Measurements from ENCODE around the gene SSBP2. TPM values are rescaled to one million over a fixed set of nuclear protein-coding genes. Genes with fewer than 3 reads are reported as not detected.

The SSBP2 gene
- 12.3 and 13.8 TPM in 2 replicates for total RNA-seq (2014; rRNA removed; shearing (Covaris generic); ENCODE audit: low replicate concordance)

DNA sequence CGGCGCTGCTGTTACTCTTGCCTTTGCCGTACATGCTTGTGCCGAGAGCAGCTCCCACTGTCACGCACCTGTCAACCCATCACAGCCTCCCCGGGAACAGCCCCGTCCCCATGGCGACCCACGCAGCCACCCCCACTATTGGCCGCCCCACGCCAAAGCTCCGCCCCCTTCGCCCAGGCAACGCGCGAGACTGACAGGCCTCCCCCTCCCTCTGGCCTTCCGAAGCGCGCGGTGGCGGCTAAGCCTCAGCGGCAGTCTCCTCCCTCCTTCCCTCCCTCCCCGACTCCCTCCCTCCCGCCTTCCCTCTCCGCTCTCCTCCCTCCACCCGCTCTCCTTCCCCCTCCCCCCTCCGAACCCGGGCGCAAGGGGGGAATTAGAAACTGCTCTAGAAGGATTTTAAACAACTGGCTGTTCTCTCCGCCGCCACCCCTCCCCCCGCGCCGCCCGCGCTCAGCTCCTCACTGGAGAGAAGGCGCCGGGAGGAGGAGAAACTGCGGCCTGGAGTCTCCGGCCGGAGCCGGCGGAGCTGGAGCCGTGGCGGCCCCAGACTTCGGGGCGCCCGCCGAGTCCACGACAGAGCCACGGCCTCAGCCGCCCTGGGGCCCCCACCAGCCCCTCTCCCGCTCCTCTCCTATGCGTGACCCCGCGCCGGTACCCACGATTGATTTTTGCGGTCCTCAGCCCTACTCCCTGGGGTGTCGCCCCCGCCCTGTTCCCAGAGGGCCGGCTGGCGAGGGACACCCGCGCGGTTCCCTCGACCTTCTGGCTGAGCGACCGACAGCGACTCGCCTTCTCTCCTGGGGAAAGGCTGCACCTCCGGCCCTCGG, at the start of gene SSBP2:
Gene SSBP2 (minus strand): TSS at position 89 of the 827 bp plus-strand sequence. CDS start 55 bp downstream, at position 34.
- Histone ChIP-seq H3K9me3 (no peaks in the 10 kb centered on the region), H3K27me3 (peaks cover 4% of the 10 kb centered on the region), H3K4me3 (peak within 1 kb of the TSS; percentile 75), H3K36me3 (no peaks in the 10 kb centered on the region)
- DNase-seq: peak; percentile 99

DNA sequence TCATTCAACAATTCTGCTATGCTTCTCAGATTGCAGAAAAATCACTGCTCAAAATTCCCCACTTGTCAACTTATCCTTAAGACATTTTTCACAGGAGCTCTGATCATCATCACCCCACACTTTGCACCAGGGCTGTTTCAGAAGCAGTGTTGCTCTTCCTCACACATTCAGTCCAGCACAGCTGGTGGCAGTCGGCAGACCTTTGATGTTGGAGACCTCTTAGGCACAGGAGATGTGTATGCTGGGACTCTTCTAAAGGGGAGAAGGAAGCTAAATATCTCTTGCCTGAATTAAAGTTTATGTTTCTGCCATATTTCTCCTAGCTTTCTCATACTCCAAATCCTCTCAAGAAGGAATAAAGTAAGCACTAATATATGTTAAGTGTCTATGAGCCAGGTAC, 44.8 kb upstream of the SSBP2 start:
- no peak overlapping the region for H3K4me3 ChIP-seq
- no peak for DNase-seq
- no peaks in the 10 kb centered on the region for H3K36me3 ChIP-seq
- H3K27me3 ChIP-seq: no peaks in the 10 kb centered on the region
- no peaks in the 10 kb centered on the region for H3K9me3 ChIP-seq

DNA sequence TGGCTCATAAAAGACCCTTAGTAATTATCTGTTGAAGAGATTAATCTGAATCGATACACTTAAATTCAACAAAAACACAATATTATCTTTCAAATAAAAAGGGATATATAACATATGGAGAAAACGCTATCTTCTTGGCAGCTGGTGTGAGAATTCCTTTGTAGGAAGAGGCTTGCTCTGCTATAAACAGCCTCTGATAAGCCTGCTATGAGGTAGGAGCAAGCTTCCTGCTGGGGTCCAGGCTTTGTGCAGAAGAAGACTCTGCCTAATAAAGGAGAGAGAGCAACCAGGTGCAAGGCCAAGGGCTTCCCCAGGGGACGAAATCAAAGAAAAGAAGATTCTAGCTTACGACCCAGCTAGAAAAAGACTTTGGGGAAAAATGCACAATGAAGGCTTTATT, 43.3 kb upstream of the SSBP2 start:
- Histone ChIP-seq H3K27me3 (no peaks in the 10 kb centered on the region), H3K36me3 (no peaks in the 10 kb centered on the region), H3K9me3 (no peaks in the 10 kb centered on the region), H3K4me3 (no peak overlapping the region)
- DNase-seq: no peak

DNA sequence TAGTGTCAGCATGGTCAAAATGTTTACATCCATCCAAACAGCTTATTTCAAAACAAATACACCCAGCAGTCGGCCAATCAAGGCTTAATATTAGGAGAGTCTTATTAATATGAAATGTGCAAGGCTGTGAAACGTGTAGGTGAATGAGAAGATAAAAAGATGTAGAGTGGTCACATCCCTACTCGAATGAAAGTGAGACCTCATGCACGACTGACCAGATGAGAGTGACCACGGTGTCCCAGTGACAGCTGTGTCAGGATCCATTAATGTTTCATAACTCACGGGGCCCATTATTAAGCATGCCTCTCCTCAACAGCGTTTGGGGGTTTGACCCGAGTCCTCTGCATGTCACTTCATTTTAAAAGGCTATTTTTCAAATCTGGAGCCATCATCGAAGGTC, 39.4 kb upstream of the SSBP2 start:
- Histone ChIP-seq H3K27me3 (no peaks in the 10 kb centered on the region), H3K9me3 (no peaks in the 10 kb centered on the region), H3K36me3 (no peaks in the 10 kb centered on the region), H3K4me3 (no peak overlapping the region)
- no peak for DNase-seq

DNA sequence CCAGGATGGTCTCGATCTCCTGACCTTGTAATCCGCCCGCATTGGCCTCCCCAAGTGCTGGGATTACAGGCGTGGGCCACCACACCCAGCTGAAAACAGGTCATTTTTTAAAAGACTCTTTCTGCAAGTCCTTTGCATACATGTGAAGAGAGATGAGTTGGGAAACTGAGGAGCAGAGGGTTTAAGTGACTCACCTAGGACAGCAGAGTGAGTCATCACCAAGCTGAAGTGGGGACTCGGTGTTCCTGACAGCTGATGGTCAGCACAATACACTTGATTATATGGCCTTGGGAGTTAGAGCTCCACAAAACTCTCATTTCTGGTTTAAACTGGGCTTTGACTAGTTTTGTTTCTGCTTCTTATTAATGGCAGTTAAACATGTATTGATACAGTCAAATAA, 38.1 kb upstream of the SSBP2 start:
- no peak for DNase-seq

DNA sequence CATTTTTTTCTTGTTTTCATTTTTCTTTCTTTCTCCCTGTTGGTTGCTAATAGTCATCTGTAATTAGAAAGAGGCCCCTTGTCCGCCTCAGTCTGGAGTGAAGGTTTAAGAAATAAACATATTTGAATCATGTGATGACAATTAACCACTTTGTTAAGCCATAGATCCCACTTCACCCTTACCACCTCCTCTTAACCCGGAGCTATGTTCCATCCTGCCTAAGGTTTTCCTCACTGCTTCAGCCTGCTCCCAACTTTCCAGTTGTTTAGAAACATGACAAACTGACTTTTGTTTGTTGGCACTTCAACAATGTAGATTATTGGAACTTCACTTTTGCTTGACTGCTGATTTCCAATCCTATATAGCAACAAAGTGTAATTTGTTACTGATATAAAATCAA, 37.4 kb upstream of the SSBP2 start:
- no peaks in the 10 kb centered on the region for H3K9me3 ChIP-seq
- no peak for DNase-seq
- no peak overlapping the region for H3K4me3 ChIP-seq
- no peaks in the 10 kb centered on the region for H3K27me3 ChIP-seq
- no peaks in the 10 kb centered on the region for H3K36me3 ChIP-seq

More for the DNA sequence above, 38.1 kb upstream of the SSBP2 start:
- H3K36me3 ChIP-seq: no peaks in the 10 kb centered on the region
- no peaks in the 10 kb centered on the region for H3K27me3 ChIP-seq
- no peak overlapping the region for H3K4me3 ChIP-seq
- H3K9me3 ChIP-seq: no peaks in the 10 kb centered on the region

DNA sequence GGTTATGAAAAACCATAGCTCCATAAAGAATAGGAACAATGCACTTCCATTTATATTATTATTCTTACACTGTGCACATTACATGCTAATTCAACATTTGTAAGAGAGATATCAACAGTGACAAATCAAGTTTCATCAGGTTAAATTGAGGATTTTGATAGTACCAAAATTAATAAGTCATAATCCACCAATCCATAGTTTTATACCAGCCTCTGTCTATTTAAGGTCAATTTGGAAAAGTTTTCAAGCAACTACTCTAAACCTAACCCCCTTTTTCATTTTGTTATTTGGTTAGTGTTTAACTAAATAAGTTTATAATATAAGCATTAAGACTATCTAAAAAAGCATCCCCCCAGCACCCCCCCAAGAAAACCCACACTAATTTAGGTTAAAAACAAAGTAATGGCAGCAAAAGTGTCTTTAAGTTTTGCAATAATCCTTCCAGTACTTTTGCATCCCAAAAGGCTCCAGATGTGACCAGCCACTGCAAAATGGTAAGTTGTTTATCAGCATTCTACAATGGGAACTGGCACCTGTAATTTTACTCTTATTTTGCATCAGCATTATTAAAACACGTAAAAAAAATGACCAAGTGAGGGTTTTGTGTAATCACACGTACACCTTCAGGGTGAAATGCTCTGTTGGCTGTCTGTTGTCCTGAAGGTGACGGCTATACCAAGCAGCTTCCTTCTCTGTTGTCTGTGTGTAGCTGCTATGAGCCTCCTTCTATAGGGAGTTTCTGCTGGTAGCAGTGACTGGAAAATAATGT, 36.8 kb upstream of the SSBP2 start:
- no peaks in the 10 kb centered on the region for H3K36me3 ChIP-seq
- H3K9me3 ChIP-seq: no peaks in the 10 kb centered on the region
- no peak overlapping the region for H3K4me3 ChIP-seq
- no peak for DNase-seq
- H3K27me3 ChIP-seq: no peaks in the 10 kb centered on the region

DNA sequence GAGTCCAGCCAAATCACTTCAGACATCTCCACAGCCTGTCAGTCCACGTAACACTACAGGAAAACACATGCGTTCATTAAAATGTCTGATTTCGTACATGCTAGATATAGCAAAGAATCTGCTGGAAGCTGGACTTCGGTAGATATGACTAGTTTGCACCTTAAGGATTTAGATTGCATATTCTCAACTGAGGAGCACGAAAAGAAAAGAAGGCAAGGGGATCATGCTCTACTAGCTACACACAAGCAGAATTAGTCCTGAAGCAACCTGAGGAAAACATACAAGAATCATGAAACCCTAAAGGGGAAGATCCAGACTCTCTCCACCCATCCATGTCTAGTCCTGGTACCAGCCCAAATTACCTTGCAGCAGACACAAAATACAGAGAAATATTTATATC, 36.1 kb upstream of the SSBP2 start:
- Histone ChIP-seq H3K36me3 (no peaks in the 10 kb centered on the region), H3K4me3 (no peak overlapping the region), H3K9me3 (no peaks in the 10 kb centered on the region), H3K27me3 (no peaks in the 10 kb centered on the region)
- no peak for DNase-seq

DNA sequence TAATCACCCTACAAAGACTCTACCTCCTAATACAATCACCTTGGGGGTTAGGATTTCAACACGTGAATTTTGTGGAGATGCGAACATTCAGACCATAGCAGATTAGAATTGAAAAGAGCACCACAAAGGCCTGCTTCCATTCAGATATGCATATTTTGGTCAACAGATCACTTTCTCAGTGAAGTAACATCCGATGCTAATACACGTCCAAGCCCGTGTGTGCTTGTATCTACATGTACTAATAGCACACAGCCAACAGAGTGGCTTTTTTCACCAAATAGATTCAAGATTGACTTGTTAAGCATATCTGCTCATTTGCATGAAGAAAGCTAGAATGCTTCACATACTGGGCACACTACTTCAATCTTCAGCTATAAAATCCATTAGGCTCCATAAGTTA, 35.6 kb upstream of the SSBP2 start:
- no peak overlapping the region for H3K4me3 ChIP-seq
- no peaks in the 10 kb centered on the region for H3K9me3 ChIP-seq
- H3K27me3 ChIP-seq: no peaks in the 10 kb centered on the region
- DNase-seq: no peak
- no peaks in the 10 kb centered on the region for H3K36me3 ChIP-seq

DNA sequence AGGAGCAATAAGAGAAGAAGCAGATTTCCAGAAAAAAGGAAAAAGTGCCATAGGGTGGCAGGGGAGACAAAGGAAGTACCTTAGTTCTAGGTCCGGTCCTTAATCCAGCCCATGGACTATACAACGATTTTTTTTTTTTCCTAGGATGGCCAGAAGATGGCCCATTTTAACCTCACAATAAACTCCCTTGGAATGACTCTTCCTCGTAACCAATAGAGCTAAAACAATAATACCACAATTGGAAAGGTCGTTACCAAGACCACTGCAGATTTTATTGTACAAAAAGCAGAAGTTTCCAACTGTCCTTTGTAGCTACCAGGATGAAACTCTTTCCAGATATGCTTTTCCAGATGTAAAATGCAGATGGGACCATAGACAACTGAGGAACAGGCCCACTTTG, 34.4 kb upstream of the SSBP2 start:
- Histone ChIP-seq H3K36me3 (no peaks in the 10 kb centered on the region), H3K4me3 (no peak overlapping the region), H3K9me3 (no peaks in the 10 kb centered on the region), H3K27me3 (no peaks in the 10 kb centered on the region)
- no peak for DNase-seq

DNA sequence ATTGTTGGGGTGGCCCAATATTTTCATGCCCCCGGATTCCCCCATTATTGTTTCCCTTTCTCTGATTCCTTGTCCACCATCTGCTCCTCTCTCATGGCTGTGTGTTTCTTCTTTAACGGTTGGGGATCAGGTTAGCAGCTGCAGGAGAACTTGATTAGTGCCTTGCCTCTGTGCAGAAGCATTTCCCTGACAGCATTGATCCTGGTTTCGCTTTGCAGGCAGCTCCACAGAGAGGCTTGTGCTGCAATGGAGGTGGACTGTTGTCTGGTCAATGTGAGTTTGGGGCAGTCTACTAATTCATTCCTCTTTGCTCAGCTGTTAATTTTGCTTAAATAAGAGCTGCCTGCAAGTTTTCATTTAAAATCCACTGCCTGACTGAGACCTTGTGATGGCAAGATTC, 32.5 kb upstream of the SSBP2 start:
- Histone ChIP-seq H3K9me3 (no peaks in the 10 kb centered on the region), H3K4me3 (no peak overlapping the region)

DNA sequence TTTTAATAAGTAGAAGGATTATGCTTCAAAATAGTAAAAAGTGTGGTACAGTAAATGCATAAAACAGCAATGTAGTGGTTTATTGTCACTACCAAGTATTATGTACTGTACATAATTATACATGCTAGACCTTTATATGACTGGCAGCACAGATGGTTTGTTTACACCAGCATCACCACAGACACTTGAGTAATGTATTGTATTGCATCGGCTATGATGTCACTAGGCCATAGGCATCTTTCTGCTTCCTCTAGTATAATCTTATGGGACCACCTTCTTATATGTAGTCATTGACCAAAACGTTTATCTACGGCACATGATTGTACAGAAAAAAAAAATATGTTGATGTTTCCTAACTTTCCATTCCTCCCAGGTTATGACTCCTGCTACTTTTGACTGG, 31.9 kb upstream of the SSBP2 start:
- no peaks in the 10 kb centered on the region for H3K9me3 ChIP-seq
- DNase-seq: no peak

More for the DNA sequence above, 32.5 kb upstream of the SSBP2 start:
- Histone ChIP-seq H3K27me3 (no peaks in the 10 kb centered on the region), H3K36me3 (no peaks in the 10 kb centered on the region)
- DNase-seq: no peak

DNA sequence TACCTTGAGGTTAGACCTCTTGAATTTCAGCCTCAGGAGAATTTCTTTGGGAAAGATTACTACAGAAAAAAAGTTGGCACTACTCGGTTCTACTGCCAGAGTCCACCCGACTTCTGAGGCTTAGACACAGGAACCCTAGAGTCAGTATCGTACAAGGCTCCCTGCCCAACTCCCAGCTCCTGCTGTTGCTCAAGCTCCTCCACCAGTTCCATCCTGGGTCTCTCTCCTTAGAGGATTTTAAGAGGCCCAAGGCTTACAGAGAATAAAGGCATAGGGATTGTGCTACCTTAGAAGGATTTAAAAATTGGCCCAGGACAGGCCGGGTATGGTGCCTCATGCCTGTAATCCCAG, 29.0 kb upstream of the SSBP2 start:
- no peaks in the 10 kb centered on the region for H3K36me3 ChIP-seq
- H3K9me3 ChIP-seq: no peaks in the 10 kb centered on the region
- no peak overlapping the region for H3K4me3 ChIP-seq
- no peaks in the 10 kb centered on the region for H3K27me3 ChIP-seq
- no peak for DNase-seq

More for the DNA sequence above, 31.9 kb upstream of the SSBP2 start:
- H3K4me3 ChIP-seq: no peak overlapping the region
- no peaks in the 10 kb centered on the region for H3K36me3 ChIP-seq
- no peaks in the 10 kb centered on the region for H3K27me3 ChIP-seq

DNA sequence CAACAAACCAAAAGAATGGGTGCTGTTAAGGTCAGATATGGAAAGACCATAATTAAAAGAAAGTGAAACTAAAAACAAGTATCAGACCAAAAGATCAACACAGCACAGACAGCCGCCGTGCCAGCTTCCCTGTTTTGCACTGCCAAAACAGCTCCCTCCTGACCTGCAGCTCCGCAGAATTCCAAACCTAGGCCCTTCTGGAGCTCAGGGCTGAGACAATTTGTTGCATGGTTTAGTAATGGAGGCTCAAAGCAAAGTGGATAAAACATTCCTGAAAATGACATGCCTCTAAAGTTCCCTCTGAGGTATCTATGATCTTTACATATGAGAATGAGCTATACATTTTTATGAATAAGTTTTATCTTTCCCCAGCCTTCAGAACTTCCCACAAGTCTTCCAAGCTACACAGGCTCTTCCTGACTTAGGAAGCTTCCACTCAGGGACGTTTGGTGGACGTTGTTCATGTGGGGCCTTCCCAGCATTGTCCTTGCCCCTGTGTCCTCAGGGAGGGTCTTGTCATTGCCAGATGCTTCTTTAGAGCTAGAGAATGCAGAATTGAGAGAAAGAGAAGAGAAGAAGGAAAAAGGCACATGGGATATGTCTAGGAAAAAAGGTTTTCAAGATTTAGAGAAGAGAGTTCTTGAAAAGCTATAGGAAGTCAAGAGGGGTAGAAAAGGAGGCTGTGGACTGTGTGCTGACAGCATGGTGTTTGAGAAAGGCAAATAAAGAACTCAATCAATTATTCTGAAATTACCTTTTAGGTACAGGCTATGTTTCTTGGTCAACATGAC, 28.4 kb upstream of the SSBP2 start:
- DNase-seq: peak; percentile 66
- Histone ChIP-seq H3K36me3 (no peaks in the 10 kb centered on the region), H3K27me3 (no peaks in the 10 kb centered on the region), H3K9me3 (no peaks in the 10 kb centered on the region), H3K4me3 (peak overlapping the region; percentile 5; the same call in 1 of the 2 replicates)

DNA sequence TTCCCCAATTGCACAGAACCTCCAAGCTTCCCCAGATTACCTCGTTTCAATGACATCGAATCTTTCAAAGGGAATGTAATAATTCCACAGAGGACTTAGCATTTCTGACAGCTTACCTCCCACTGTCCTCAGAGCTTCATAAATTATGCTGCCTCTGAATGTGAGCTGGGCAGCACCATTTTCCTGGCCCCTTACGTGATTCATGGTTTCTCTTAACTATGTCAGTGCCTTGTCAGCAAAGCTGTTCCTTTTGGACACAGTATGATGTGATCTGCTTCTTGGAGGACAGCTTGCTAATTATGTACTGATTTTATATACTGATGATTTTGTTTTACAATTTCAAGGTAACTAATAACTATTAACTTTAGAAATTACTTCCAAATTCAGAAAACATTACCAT, 27.7 kb upstream of the SSBP2 start:
- H3K4me3 ChIP-seq: peak overlapping the region; percentile 5; the same call in 1 of the 2 replicates
- no peak for DNase-seq
- H3K27me3 ChIP-seq: no peaks in the 10 kb centered on the region
- no peaks in the 10 kb centered on the region for H3K36me3 ChIP-seq
- no peaks in the 10 kb centered on the region for H3K9me3 ChIP-seq

DNA sequence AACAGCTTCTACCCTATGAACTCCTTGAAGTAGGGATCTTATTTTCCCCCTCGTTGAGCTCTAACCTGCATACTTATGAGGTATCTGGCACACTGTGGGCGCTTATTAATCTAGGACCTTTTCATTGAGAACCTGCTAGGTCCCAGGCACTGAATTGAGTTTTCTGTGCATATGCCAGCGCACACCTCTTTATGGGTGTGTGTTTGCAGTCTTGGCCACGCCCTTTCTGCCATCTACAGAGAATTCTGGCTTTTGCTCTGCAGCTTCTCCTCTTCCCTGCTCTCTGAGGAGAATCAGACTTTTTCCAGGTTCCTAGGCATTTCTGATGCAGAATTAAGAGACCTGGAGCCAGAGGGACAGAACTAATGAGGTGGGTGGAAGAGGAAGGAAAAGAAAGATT, 25.4 kb upstream of the SSBP2 start:
- DNase-seq: no peak
- Histone ChIP-seq H3K9me3 (no peaks in the 10 kb centered on the region), H3K27me3 (no peaks in the 10 kb centered on the region), H3K36me3 (no peaks in the 10 kb centered on the region), H3K4me3 (no peak overlapping the region)

DNA sequence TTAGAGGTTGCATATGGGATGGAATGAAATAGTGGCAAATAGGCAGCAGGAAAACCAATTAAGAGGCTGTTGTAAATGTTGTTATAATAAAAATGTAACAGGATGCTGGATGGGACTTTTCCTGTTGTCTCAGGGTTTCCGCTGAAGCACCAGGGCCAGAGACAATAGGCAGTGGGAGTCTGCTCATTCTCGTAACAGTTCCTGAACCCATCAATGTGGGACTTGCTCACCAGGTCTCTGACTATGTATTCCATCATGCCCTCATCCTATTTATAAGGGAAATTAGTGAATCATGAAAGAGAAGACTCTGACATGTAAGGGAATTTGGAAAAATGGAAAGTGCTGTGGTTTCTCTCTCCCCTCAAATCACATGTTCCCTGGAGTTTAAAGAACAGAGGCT, 23.5 kb upstream of the SSBP2 start:
- Histone ChIP-seq H3K9me3 (no peaks in the 10 kb centered on the region), H3K36me3 (no peaks in the 10 kb centered on the region), H3K4me3 (no peak overlapping the region), H3K27me3 (no peaks in the 10 kb centered on the region)
- DNase-seq: no peak
